H1 (cell line): ENCODE data around the gene S100A8. TPM values are rescaled to one million over a fixed set of nuclear protein-coding genes. Genes with fewer than 3 reads are reported as not detected.

Source experiments
- CTCF ChIA-PET: fragments of 300-600 bp; sonication (Branson Sonifier 250); formaldehyde crosslinking; loops from one replicate; lab custom pipeline; 2021; ENCODE audit not compliant: partially characterized antibody; lab: Charles Lee
- POLR2A ChIA-PET: fragments of 300-600 bp; sonication (Branson Sonifier 250); formaldehyde crosslinking; loops from one replicate; lab custom pipeline; 2021; ENCODE audit warnings: inconsistent platforms; ENCODE audit not compliant: partially characterized antibody; lab: Charles Lee
- DNase-seq, 2 experiments: peaks; one replicate each; pipeline versions ENCODE4 v3.0.0 to v3.0.0-alpha.2; 2010 to 2022; ENCODE audit warnings: low spot score in 2 of 2, low read depth in 1 of 2, mixed read lengths in 1 of 2
- FAIRE-seq: peaks from 2 replicates; lab custom pipeline; 2011; peaks lifted over from hg19 to GRCh38; lab: Jason Lieb, UNC
- H2AFZ ChIP-seq: 2 replicates; pipeline ENCODE4 v1.8.1; 2012; ENCODE audit warnings: low read length, inconsistent platforms
- H2AK5ac ChIP-seq: 2 replicates; pipeline ENCODE4 v1.6.1; 2013; ENCODE audit warnings: low read depth, low read length
- H2BK120ac ChIP-seq: replicated peaks from 2 replicates; pipeline ENCODE3; 2013; ENCODE audit warnings: low read depth, low read length, inconsistent platforms
- H2BK12ac ChIP-seq: 2 replicates; pipeline ENCODE4 v1.6.1; 2013; ENCODE audit warnings: low read depth, low read length
- H2BK15ac ChIP-seq: 2 replicates; pipeline ENCODE4 v1.6.1; 2013; ENCODE audit warnings: low read length
- H2BK20ac ChIP-seq: 2 replicates; pipeline ENCODE4 v1.6.1; 2013; ENCODE audit warnings: low read length
- H2BK5ac ChIP-seq: 2 replicates; pipeline ENCODE4 v1.6.1; 2013; ENCODE audit warnings: low read depth, low read length
- H3K14ac ChIP-seq: 2 replicates; pipeline ENCODE4 v1.6.1; 2013; ENCODE audit warnings: inconsistent platforms; ENCODE audit not compliant: insufficient read length
- H3K18ac ChIP-seq: 2 replicates; pipeline ENCODE4 v1.6.1; 2013; ENCODE audit warnings: low read length; ENCODE audit errors: extremely low read depth
- H3K23ac ChIP-seq: 2 replicates; pipeline ENCODE4 v1.6.1; 2013; ENCODE audit warnings: inconsistent platforms; ENCODE audit not compliant: insufficient read length
- H3K23me2 ChIP-seq: 2 replicates; pipeline ENCODE4 v1.6.1; 2013; ENCODE audit warnings: low read depth, low read length
- H3K27ac ChIP-seq: 2 replicates; pipeline ENCODE4 v1.6.1; 2011; ENCODE audit warnings: low read depth, low read length, inconsistent platforms
- H3K27me3 ChIP-seq, 4 experiments: replicated peaks in 1 of 4; 1 replicate in 1 of 4; 2 replicates in 3 of 4; pipeline versions ENCODE4 v1.6.1 to v1.8.1; 2011 to 2013; ENCODE audit warnings: low read length in 3 of 4, mild to moderate bottlenecking in 3 of 4, inconsistent platforms in 2 of 4, mixed read lengths in 2 of 4, moderate library complexity in 1 of 4; ENCODE audit not compliant: control insufficient read depth in 3 of 4, insufficient read depth in 3 of 4; ENCODE audit errors: extremely low read depth in 1 of 4
- H3K36me3 ChIP-seq, 4 experiments: 2 replicates each; pipeline versions ENCODE4 v1.6.1 to v1.8.1; 2011 to 2013; ENCODE audit warnings: mild to moderate bottlenecking in 4 of 4, low read length in 3 of 4, moderate library complexity in 2 of 4, control low read depth in 1 of 4, inconsistent platforms in 1 of 4; ENCODE audit not compliant: insufficient read depth in 4 of 4, control insufficient read depth in 2 of 4
- H3K4ac ChIP-seq: replicated peaks from 2 replicates; pipeline ENCODE3; 2013; ENCODE audit warnings: low read length, low read depth, mixed read lengths, inconsistent platforms; ENCODE audit not compliant: insufficient read length
- H3K4me1 ChIP-seq, 4 experiments: replicated peaks in 1 of 4; 1 replicate in 1 of 4; 2 replicates in 3 of 4; pipeline versions ENCODE4 v1.6.1 to v1.8.1; 2011 to 2013; ENCODE audit warnings: low read length in 3 of 4, inconsistent platforms in 2 of 4, mixed read lengths in 1 of 4; ENCODE audit not compliant: insufficient read depth in 4 of 4, control insufficient read depth in 3 of 4
- H3K4me2 ChIP-seq, 2 experiments: 2 replicates each; pipeline versions ENCODE4 v1.6.1 to v1.8.1; 2011 to 2013; ENCODE audit warnings: low read depth in 2 of 2, low read length in 2 of 2, control low read depth in 1 of 2, inconsistent platforms in 1 of 2, mild to moderate bottlenecking in 1 of 2; ENCODE audit not compliant: insufficient read depth in 1 of 2
- H3K4me3 ChIP-seq, 4 experiments: fragments of 200-600, 300-600 bp in 1 of 4; sonication (generic), shearing (Covaris generic), sonication (Bioruptor Twin) in 1 of 4; 2 replicates each; pipeline versions ENCODE4 v1.5.1 to v1.8.1; 2011 to 2016; ENCODE audit warnings: low read length in 4 of 4, low read depth in 3 of 4, control low read depth in 2 of 4, inconsistent platforms in 2 of 4, mild to moderate bottlenecking in 2 of 4, mixed read lengths in 1 of 4, moderate library complexity in 1 of 4; ENCODE audit not compliant: insufficient read depth in 2 of 4; ENCODE audit errors: extremely low read depth in 1 of 4
- H3K56ac ChIP-seq: replicated peaks from 2 replicates; pipeline ENCODE3; 2013; ENCODE audit warnings: low read depth, mild to moderate bottlenecking, mixed read lengths, low read length, inconsistent platforms; ENCODE audit not compliant: insufficient read length
- H3K79me1 ChIP-seq: 2 replicates; pipeline ENCODE4 v1.6.1; 2013; ENCODE audit warnings: low read depth, low read length, control low read depth
- H3K79me2 ChIP-seq, 2 experiments: 2 replicates each; pipeline versions ENCODE4 v1.6.1 to v1.8.1; 2012 to 2013; ENCODE audit warnings: low read length in 2 of 2, mild to moderate bottlenecking in 2 of 2, inconsistent platforms in 1 of 2; ENCODE audit not compliant: insufficient read depth in 2 of 2, control insufficient read depth in 1 of 2
- H3K9ac ChIP-seq, 4 experiments: replicated peaks in 1 of 4; 1 replicate in 1 of 4; 2 replicates in 3 of 4; pipeline versions ENCODE4 v1.6.1 to v1.8.1; 2011 to 2013; ENCODE audit warnings: low read depth in 3 of 4, low read length in 3 of 4, control low read depth in 2 of 4, mild to moderate bottlenecking in 2 of 4, moderate library complexity in 2 of 4, inconsistent platforms in 1 of 4; ENCODE audit errors: extremely low read depth in 1 of 4
- H3K9me3 ChIP-seq, 2 experiments: 2 replicates each; pipeline versions ENCODE4 v1.6.1 to v1.8.1; 2012 to 2013; ENCODE audit warnings: mild to moderate bottlenecking in 2 of 2, moderate library complexity in 2 of 2, control low read depth in 1 of 2, inconsistent platforms in 1 of 2, low read depth in 1 of 2, low read length in 1 of 2, mixed read lengths in 1 of 2; ENCODE audit not compliant: insufficient read depth in 2 of 2
- H4K20me1 ChIP-seq, 2 experiments: replicated peaks in 1 of 2; 2 replicates each; pipeline versions ENCODE3 to v1.8.1; 2011 to 2013; ENCODE audit warnings: inconsistent platforms in 2 of 2, low read length in 2 of 2, mild to moderate bottlenecking in 1 of 2; ENCODE audit not compliant: insufficient read depth in 2 of 2, control insufficient read depth in 1 of 2
- H4K5ac ChIP-seq: 2 replicates; pipeline ENCODE4 v1.6.1; 2013; ENCODE audit warnings: low read length, low read depth, mixed read lengths, inconsistent platforms; ENCODE audit not compliant: insufficient read length
- H4K8ac ChIP-seq: 2 replicates; pipeline ENCODE4 v1.8.0; 2013; ENCODE audit warnings: mild to moderate bottlenecking, moderate library complexity, low read length, inconsistent platforms; ENCODE audit not compliant: insufficient read depth; ENCODE audit errors: extremely low read depth
- H4K91ac ChIP-seq: replicated peaks from 2 replicates; pipeline ENCODE3; 2013; ENCODE audit warnings: low read length, mixed read lengths, inconsistent platforms; ENCODE audit not compliant: insufficient read length
- BACH1 ChIP-seq: IDR thresholded peaks from 2 replicates; pipeline ENCODE4 v1.6.1; 2012; ENCODE audit warnings: low read length, improper control_type of control experiment
- CBX5 ChIP-seq: fragments of 300-800, 300-1000 bp; sonication (generic); IDR thresholded peaks from 2 replicates; pipeline ENCODE4 v1.7.1; 2016; ENCODE audit warnings: antibody characterized with exemption, low read length, low read depth
- CBX8 ChIP-seq: fragments of 300-800, 300-1000 bp; sonication (generic); IDR thresholded peaks from 2 replicates; pipeline ENCODE4 v1.7.1; 2016; ENCODE audit warnings: low read depth, low read length, borderline replicate concordance
- CREB1 ChIP-seq: IDR thresholded peaks from 2 replicates; pipeline ENCODE4 v1.6.1; 2012; ENCODE audit warnings: inconsistent platforms
- EZH2 ChIP-seq: fragments of 200-600 bp; sonication (generic); IDR thresholded peaks from 2 replicates; pipeline ENCODE4 v1.7.1; 2012; ENCODE audit warnings: low read depth, mild to moderate bottlenecking, moderate library complexity, low read length, inconsistent platforms; ENCODE audit not compliant: severe bottlenecking
- RAD21 ChIP-seq, 2 experiments: IDR thresholded peaks in 1 of 2; conservative IDR thresholded peaks in 1 of 2; 2 replicates each; pipeline ENCODE4 v1.6.1; 2011; ENCODE audit warnings: low read depth in 2 of 2, low read length in 2 of 2, improper control_type of control experiment in 1 of 2, inconsistent platforms in 1 of 2, mild to moderate bottlenecking in 1 of 2, moderate library complexity in 1 of 2
- SAP30 ChIP-seq: fragments of 300-600 bp; sonication (generic); IDR thresholded peaks from 2 replicates; pipeline ENCODE4 v1.7.1; 2012; ENCODE audit warnings: low read length, moderate library complexity, mild to moderate bottlenecking, inconsistent platforms; ENCODE audit not compliant: insufficient read depth, insufficient replicate concordance
- SP1 ChIP-seq: IDR thresholded peaks from 2 replicates; pipeline ENCODE4 v1.6.1; 2011; ENCODE audit warnings: low read depth, low read length
- TCF12 ChIP-seq: IDR thresholded peaks from 2 replicates; pipeline ENCODE4 v1.6.1; 2011; ENCODE audit warnings: low read depth, mild to moderate bottlenecking, low read length
- WGBS, 2 experiments: shearing (Covaris generic) in 1 of 2; methylation state at CpG; one replicate each; pipeline versions ENCODE4 v1.1.6 to v1.1.7; 2013 to 2015; ENCODE audit warnings: low lambda C conversion rate in 2 of 2, mixed read lengths in 2 of 2, inconsistent platforms in 1 of 2, low coverage in 1 of 2, missing lambda C conversion rate in 1 of 2; ENCODE audit not compliant: insufficient replicate concordance in 2 of 2, insufficient coverage in 1 of 2, insufficient read length in 1 of 2; ENCODE audit errors: extremely low coverage in 1 of 2, missing lambda C conversion rate in 1 of 2; 5-methylcytosine and 5-hydroxymethylcytosine counted together
- polyA plus RNA-seq, 7 experiments: library from polyadenylated mRNA; depleted of rRNA in 3 of 7; stranded (reverse) in 5 of 7; unstranded in 2 of 7; fragments of >200 nt in 5 of 7; fragments of 200-250 nt in 2 of 7; gene quantifications; 1 replicate in 5 of 7; 2 replicates in 1 of 7; 4 replicates in 1 of 7; pipeline versions ENCODE4 v1.2.1 to v1.2.3, GENCODE V29; 2011 to 2013; ENCODE audit warnings: missing spikeins in 2 of 7, mixed read lengths in 2 of 7
- total RNA-seq: library from RNA; stranded (reverse); fragmentation: NEBNext Ultra II Directional; extraction: Animal tissue kit (Norgen Biotek cat#: 25700); gene quantifications from 2 replicates; pipeline ENCODE4 v1.2.1, GENCODE V29; 2021
- TF ChIP-seq, protein P1 (sequence below): IDR thresholded peaks from 2 replicates; pipeline ENCODE4 v1.6.1; 2012; ENCODE audit warnings: inconsistent platforms

The S100A8 gene
- total and polyA plus RNA-seq, 2 of the 8 experiments (the other 6 are each of a cell fraction or from before 2014, with no cell fraction given): not detected

DNA sequence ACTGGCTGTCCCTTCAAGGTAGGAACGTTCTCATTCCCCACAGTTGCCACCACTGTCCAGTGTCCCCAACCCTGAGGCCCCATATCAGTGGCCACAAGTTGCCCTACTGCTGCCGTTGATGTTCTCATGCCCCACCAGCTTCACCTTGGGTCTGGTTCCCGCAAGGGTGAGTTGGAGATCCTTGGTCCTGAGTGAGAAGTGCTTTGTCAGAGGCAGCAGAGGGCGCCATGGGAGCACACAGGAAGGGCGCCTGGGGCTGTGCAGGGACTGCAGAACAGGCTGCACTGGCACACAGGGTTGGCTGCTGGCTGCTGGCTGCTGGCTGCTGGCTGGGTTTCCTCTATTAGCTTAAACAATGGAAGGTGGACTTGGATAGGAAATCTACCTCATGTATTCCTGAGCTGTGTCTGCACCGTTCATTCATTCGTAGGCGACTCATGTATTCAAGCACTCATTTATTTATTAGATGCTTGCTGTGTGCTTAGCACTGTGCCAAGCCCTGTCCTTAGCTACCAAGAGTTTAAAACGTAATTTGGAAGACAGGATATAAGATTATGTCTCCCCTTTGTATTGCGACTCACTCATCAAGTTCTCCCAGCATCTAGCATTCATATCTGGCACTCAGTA is 35.3 kb downstream of the S100A8 start:
- Histone ChIP-seq H3K36me3 (no peaks in the 10 kb centered on the region), H4K8ac (no peak overlapping the region), H4K91ac (no peak overlapping the region), H3K27me3 (no peaks in the 10 kb centered on the region), H2AK5ac (no peak overlapping the region), H2BK20ac (no peak overlapping the region), H2BK12ac (no peak overlapping the region), H3K4me2 (no peak overlapping the region), H3K4me3 (no peak overlapping the region), H3K79me1 (no peaks in the 10 kb centered on the region), H3K14ac (no peak overlapping the region), H3K9me3 (no peaks in the 10 kb centered on the region), H4K20me1 (no peaks in the 10 kb centered on the region), H3K79me2 (no peaks in the 10 kb centered on the region), H4K5ac (no peak overlapping the region), H2BK5ac (no peak overlapping the region), H3K56ac (no peak overlapping the region), H3K23me2 (no peaks in the 10 kb centered on the region), H3K4ac (no peak overlapping the region), H2BK15ac (no peak overlapping the region), H3K18ac (no peak overlapping the region), H3K4me1 (no peaks in the 10 kb centered on the region; a peak in 1 of 7 replicates), H2BK120ac (no peak overlapping the region), H2AFZ (no peak overlapping the region), H3K9ac (no peak overlapping the region), H3K27ac (no peak overlapping the region), H3K23ac (no peak overlapping the region)
- POLR2A ChIA-PET: interaction anchor here (0.6 to 1.0 kb wide), 3 partner anchors 67 to 306 kb away, joined by 3 to 4 read pairs (median 3); no protein-coding TSS in a partner anchor
- WGBS, 2 experiments: 52% methylated on average over 10 of the region's 10 CpGs; no CpG with 5 or more reads in 1 of the 2 experiments
- CTCF ChIA-PET: interaction anchor here (0.6 to 8.5 kb wide), 57 partner anchors 9 to 525 kb away, joined by 3 to 360 read pairs (median 4); partner anchors contain the start of genes PGLYRP3, S100A1, S100A13 and S100A4
- FAIRE-seq (no peak), DNase-seq (peak; percentile 49 to 67)
- TF ChIP-seq CBX8 (no peak), BACH1 (peak; percentile 8; the same call in 1 of the 2 replicates), SAP30 (no peak), CREB1 (peak; percentile 55; the same call in 1 of the 2 replicates), TCF12 (no peak), RAD21 (IDR thresholded peaks at IDR 0.05 in 1 of 2, conservative IDR thresholded peaks at IDR 0.05 in 1 of 2; ENCODE audit: low read depth in 2 of 2, low read length in 2 of 2) (peak; percentile 90 to 92), SP1 (no peak), CBX5 (no peak), EZH2 (no peak)
- TF ChIP-seq, protein P1, sequence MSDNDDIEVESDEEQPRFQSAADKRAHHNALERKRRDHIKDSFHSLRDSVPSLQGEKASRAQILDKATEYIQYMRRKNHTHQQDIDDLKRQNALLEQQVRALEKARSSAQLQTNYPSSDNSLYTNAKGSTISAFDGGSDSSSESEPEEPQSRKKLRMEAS: no peak
